A549 treated with AZD9567 at 1 μM for 4 hours (cell line): ENCODE measurements around the gene PRDX6. TPM values are rescaled to one million over a fixed set of nuclear protein-coding genes. Genes with fewer than 3 reads are reported as not detected.

ENCODE experiments used
- total RNA-seq: library from RNA; stranded (reverse); fragments of 200-300 nt; extraction: Qiagen RNA extraction; gene quantifications from 5 replicates; pipeline ENCODE4 v1.2.3, GENCODE V29; 2022; ENCODE audit not compliant: insufficient read depth

PRDX6 gene
- 300 to 353 TPM (median 325 TPM) in 5 replicates for total RNA-seq

GRCh38 chr1:173477286-173478093 is at the start of gene PRDX6:
Gene PRDX6, plus strand, starts transcription at chr1:173477335. Its CDS starts 63 bp downstream, at chr1:173477398.

Other genes starting within 250 kb of the PRDX6 start
- gene SLC9C2, start 125.7 kb downstream of the PRDX6 start, total RNA-seq, result not detected in 5 replicates
- gene TEX50, start 158.0 kb downstream of the PRDX6 start, total RNA-seq, result not detected in 5 replicates
- gene ANKRD45, start 192.5 kb downstream of the PRDX6 start, total RNA-seq, result 0.11 to 0.16 TPM (median 0.12 TPM) in 4 of 5 replicates, not detected in the other
- 11.7 to 21.0 TPM (median 14.3 TPM) in 5 replicates for gene KLHL20, start 237.6 kb downstream of the PRDX6 start, total RNA-seq